ENCODE results near the gene PRX.

PRX gene

DNA sequence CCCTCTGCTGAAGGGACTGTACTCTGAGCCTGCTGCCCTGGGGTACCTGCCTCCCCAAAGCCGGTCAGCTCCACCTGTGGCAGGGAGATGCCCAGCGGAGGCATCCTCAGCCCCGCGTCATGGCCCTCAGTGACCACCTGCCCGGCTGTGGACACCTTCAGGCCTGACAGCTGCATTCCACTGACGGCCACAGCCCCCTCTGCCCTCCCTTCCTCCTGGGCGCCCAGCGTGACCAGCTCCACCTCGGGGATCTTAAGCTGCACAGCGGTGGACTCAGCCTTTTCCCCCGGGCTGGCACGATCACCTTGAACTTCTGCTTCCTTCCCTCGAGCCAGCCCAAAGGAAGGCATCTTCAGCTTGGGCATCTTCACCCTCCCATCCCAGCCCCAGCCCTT is 18.4 kb downstream of the PRX start:
- no peak for TF ChIP-seq ZNF274 (IDR thresholded peaks at IDR 0.05; ENCODE audit: low read depth, low read length)
- no peak overlapping the region for H3K4me3 ChIP-seq (ENCODE audit: low read length)

DNA sequence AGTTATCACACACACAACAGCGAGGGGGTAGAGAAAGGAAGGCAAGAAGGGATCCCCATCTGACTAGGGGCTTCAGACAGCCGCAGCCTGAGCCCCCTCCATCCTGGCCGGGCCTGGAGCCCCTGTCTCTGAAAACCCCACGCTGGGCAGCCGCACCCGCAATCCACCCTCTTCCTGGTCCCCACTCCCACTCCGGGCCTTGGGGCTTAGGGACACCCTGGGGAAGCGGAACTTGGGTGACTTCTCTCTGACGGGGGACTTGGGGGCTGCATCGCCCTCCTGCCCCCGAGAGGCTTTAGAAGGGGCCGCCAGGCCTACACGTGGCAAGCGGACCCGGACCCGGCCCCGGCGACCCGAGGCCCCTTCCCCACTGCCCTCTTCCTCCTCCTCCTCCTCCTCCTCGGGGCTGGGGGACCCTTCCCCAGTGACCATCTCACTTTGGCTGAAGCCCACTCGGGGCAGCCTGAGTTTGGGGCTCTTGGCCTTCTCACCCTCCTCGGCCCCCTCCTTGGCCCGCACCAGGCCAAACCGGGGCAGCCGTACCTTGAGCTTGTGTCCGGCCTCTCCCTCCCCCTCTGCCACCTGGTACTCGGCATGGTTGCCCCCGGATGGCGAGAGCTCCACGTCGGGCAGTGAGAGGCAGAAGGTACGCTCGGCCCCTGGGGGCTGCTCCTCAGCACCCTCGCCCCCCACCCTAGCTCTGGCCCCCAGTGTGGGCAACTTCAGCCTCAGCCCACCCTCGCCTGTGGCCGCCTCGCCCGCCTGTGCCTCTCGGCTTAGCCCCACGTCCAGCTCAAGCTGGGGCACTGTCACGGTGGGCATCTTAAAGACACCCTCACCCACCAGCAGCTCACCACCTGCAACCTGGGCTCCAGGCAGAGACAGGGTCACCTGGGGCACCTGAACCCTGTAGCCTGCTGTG is 19.0 kb downstream of the PRX start:
- H3K4me3 ChIP-seq (ENCODE audit: low read length) = no peak overlapping the region
- TF ChIP-seq ZNF274 (IDR thresholded peaks at IDR 0.05; ENCODE audit: low read depth, low read length) = no peak

DNA sequence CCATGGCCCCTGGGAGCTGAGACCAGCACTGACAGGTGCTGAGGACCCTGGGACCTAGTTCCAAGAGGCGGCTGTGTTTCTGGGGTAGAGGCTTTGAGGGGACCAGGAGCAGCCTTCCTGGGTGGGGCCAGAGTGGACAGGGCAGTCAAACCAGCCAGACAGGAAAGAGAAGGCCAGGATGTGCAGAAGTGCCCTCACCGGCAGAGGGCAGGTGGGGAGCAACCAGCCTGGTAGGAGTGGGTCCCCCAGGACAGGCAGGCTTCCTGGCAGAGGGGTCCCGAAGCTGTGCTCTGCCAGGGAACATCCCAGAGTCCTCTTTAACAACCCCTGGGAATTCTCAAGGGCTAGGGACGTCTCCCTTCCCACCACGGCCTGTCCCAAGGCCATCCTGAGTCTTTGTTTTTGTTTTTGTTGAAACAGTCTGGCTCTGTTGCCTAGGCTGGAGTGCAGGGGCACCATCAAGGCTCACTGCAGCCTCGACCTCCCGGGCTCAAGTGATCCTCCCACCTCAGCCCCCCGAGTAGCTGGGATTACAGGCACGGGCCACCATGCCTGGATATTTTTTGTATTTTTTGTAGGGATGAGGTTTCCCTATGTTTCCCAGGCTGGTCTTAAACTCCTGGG is 20.2 kb downstream of the PRX start:
- H3K4me3 ChIP-seq (ENCODE audit: low read length) = no peak overlapping the region
- TF ChIP-seq ZNF274 (IDR thresholded peaks at IDR 0.05; ENCODE audit: low read depth, low read length) = no peak

DNA sequence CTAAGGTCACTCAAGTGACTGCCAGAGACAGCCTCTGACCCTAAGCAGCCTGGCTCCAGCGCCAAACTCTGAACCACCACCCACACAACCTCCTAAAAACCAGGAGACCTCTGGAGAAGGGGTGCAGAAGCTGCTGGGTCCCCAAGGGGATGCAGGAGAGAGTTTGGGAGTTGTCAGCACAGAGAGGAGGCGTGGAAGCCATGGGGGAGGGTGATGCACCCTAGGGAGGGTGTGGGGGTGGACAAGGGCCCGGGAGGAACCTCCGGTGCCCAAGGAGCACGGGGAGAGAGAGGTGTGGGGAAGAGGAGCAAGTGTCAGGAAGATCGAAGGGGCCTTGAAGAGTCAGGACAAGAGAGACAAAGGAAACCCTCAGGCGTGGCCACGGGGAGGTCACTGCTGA is 21.1 kb downstream of the PRX start:
- H3K4me3 ChIP-seq (ENCODE audit: low read length) = no peak overlapping the region
- TF ChIP-seq ZNF274 (IDR thresholded peaks at IDR 0.05; ENCODE audit: low read depth, low read length) = no peak

DNA sequence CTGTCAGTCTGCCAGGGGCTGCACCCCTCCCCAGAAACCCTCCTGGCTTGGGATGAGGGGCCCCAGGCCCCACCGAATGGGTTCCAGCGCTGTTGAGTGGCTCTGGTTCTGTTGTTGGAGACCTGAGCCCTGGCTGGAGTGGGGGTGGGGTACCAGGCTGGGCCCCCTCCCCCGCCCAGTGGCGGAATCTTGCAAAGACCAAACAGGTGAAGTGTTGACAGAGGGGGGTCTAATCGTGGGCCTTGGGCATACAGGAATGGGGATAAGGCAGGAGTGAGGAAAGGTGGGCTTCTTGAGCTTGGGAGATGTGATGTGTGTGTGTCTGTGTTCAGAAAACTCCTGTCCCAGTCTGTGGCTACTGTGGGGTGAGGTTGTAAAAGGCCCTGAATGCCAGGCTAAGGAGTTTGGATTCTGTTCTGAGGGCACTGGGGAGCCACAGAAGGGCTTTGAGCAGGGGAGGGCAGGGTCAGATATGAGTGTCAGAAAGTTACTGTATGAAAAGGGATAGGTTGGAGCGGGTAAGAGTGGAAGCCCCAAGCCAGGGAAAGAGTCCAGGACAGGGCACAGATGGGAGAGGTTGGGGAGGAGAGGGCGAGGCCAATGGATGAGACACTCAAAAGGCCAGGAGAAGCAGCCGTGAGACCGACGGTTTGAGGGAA is 23.0 kb downstream of the PRX start, which contains the start of gene HIPK4:
HIPK4 (minus strand) TSS at position 98 of the 659 bp plus-strand sequence. CDS start 279 bp downstream, outside the sequence.
- TF ChIP-seq ZNF274 (IDR thresholded peaks at IDR 0.05; ENCODE audit: low read depth, low read length) = no peak

DNA sequence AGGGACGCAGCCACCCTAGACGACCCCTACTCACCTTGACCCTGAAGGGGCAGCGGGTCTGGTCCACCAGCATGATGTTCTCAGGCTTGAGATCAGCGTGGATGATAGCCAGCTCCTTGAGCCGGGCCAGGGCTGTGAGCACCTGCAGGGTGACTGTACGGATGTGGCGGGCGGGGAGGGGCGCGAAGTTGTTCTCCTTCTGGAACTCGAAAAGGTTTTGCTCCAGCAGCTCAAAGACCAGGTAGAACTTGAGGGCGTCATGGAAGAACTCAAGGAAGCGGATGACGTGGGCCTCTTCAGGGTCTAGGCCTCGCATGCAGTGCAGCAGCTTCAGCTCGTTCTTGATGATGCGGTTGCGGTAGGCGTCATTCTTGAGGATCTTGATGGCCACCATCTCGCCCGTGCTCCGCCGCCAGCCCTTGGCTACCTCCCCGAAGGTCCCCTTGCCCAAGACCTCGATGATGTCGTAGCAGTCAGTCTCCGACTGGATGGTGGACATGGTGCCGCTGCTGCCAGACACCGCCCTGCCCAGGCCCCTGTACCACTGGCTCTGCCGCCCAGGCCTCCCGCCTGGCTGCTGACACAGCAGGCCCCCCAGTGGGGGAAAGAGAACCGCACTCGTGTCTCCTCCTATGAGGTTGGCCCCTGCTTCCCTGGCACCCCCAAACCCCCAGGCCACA is 23.6 kb downstream of the PRX start:
- TF ChIP-seq ZNF274 (IDR thresholded peaks at IDR 0.05; ENCODE audit: low read depth, low read length) = no peak
- H3K4me3 ChIP-seq (ENCODE audit: low read length) = no peak overlapping the region

More for the DNA sequence above, 23.0 kb downstream of the PRX start, which contains the start of gene HIPK4:
- H3K4me3 ChIP-seq (ENCODE audit: low read length) = no peak within 1 kb of the TSS

DNA sequence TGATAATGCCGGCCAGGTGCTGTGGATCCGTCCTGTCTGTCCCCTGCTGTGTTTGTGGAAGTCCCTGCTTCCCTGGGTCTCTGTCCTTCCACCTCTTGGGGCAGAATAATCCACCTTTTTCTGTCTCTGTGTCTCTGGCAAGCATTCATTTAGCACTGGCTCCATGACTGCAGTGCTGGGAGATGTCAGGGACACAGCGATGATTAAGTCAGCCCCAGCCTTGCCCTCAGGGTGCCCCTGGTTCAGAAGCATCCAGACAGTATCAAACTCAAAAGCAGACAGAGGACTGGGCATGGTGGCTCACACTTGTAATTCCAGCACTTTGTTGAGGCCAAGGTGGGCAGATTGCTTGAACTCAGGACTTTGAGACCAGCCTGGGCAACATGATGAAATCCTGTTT is 24.7 kb downstream of the PRX start:
- TF ChIP-seq ZNF274 (IDR thresholded peaks at IDR 0.05; ENCODE audit: low read depth, low read length) = no peak
- no peak overlapping the region for H3K4me3 ChIP-seq (ENCODE audit: low read length)

DNA sequence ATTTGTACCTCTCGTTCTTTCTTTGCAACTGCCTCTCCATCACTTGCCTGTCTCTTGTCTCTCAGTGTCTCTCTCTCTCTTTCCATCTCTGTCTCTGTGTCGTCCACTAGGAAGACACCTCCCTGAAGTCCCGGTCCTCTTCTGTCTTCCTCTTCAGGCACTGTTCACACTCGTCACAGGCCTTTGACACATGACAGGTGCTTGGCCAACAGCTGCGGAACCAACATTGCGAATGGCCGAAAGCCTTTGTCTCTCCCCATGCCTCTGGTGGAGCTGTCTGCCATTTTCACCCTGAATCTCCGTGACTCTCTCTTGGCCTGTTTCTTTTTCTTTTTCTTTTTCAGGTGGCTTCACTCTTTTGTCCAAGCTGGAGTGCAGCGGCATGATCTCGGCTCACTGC is 26.0 kb downstream of the PRX start:
- H3K4me3 ChIP-seq (ENCODE audit: low read length) = no peak overlapping the region
- no peak for TF ChIP-seq ZNF274 (IDR thresholded peaks at IDR 0.05; ENCODE audit: low read depth, low read length)

DNA sequence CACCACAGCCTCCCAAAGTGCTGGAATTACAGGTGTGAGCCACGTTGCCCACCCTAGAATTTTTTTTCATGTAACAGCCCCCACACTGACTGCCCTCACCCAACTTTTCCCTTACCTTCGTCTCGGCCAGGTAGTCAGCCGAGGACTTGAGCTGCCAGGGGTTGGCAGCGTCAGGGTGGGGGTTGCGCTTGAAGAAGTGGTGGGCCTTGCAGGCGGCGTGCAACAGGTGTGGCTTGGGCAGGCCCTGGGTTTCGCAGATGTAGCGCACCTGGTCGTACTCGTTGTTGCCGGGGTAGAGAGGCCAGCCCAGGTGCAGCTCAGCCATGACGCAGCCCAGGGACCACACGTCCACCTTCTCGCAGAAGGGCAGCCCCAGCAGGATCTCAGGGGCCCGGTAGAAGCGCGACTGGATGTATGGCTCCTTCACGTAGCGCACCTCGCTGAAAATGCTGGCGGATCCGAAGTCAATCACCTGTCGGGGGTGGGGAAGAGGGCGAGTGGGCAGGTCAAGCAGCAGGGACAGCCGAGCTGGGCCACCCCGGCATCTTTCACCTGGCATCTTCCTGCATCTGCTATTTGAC is 29.4 kb downstream of the PRX start:
- no peak for TF ChIP-seq ZNF274 (IDR thresholded peaks at IDR 0.05; ENCODE audit: low read depth, low read length)

DNA sequence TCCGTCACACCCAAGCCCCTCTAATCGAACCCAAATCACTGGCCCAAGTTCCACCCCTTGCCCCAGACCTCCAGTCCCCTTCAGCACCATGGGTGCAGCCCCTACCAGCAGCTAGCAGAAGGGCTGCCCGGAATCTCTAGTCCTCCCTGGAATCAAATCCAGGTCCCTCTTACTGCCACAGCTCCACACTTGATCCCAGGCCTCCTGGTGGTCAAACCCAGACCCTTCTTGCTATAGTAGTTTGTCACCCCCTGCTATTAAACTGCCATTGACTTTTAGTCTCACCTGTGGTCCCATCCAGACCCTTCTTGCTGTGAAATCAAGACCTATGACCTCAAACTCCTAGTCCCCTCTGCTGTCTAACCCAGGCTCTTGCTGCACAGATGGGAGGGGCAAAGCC is 31.9 kb downstream of the PRX start:
- no peak overlapping the region for H3K4me3 ChIP-seq (ENCODE audit: low read length)
- TF ChIP-seq ZNF274 (IDR thresholded peaks at IDR 0.05; ENCODE audit: low read depth, low read length) = no peak

More for the DNA sequence above, 29.4 kb downstream of the PRX start:
- no peak overlapping the region for H3K4me3 ChIP-seq (ENCODE audit: low read length)

DNA sequence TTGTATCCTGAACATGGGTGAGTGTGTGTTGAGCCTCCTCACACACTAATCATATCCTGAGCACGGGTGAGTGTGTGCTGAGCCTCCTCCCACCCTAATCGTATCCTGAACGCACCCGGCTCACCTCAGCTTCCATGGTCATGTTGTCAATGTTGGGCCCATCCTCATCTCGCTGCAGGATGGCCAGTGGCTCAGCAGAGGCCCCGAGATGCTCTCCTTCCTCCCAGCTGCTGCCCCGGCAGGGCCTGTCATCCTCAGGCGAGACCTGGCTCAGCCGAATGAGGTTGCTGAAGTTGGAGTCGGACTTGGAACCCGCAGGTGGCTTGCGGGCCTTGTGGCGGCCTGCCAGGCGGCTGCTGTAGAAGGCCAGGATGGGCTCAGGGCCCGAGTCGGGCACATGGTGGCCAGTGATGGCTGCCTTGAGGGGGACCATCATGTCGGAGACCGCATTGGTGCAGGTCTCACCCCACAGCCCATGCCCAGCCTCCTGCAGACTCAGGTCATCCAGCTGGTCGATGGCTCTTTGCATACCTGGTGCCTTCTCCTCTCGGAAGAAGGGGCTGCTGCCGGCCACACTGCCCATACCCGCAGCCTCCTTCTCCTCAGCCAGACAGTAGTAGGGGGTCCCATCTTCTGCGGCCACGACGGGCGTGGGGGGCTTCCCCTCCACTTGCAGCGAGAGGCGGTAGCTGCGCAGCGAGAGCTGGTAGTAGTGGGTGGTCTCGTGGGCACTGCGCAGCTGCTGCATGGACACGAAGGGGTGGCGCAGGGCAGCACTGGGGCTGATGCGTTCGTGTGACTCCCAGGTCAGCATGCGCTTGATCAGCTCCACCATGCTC is 32.8 kb downstream of the PRX start:
- TF ChIP-seq ZNF274 (IDR thresholded peaks at IDR 0.05; ENCODE audit: low read depth, low read length) = no peak
- no peak overlapping the region for H3K4me3 ChIP-seq (ENCODE audit: low read length)

DNA sequence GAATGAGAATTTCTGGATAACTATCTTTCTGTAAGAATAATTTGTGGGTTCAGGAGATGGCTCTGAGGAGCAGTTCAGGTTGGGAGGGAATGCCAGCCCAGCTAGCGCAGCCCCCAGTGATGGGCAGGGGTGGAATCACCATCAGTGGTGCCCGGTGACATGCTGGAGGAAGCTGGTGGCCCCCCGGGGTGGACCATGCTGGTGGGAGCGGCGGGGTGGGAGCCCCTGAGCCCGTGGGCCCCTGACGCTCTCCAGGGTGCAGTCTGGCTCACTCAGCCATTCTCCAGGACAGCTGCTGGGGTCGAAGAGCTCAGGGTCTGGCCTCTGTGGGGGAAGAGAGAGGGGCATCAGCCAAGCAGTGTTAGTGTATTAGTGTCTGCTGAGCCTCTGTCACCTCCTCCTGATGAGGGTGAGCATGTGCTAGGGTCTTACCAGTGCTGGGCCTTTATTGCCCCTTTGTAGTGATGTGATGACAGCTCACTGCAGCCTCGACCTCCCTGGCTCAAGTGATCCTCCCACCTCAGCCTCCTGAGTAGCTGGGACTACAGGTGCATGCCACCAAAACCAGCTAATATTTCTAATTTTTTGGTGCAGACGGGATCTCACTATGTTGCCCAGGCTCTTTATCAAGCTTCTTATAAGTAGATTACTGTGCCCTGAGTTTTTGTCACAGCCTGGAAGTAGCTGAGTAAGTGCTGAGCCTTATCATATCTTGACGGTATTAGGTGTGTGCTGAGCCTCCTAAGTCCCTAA is 33.6 kb downstream of the PRX start:
- H3K4me3 ChIP-seq (ENCODE audit: low read length) = no peak overlapping the region
- no peak for TF ChIP-seq ZNF274 (IDR thresholded peaks at IDR 0.05; ENCODE audit: low read depth, low read length)
